ENCODE results near the gene H6PD.
"Not testable (repeated sequence)": the region's sequence is repeated elsewhere in the genome, so short reads cannot be mapped to it uniquely, and the experiment has no call there.

Gene H6PD

DNA sequence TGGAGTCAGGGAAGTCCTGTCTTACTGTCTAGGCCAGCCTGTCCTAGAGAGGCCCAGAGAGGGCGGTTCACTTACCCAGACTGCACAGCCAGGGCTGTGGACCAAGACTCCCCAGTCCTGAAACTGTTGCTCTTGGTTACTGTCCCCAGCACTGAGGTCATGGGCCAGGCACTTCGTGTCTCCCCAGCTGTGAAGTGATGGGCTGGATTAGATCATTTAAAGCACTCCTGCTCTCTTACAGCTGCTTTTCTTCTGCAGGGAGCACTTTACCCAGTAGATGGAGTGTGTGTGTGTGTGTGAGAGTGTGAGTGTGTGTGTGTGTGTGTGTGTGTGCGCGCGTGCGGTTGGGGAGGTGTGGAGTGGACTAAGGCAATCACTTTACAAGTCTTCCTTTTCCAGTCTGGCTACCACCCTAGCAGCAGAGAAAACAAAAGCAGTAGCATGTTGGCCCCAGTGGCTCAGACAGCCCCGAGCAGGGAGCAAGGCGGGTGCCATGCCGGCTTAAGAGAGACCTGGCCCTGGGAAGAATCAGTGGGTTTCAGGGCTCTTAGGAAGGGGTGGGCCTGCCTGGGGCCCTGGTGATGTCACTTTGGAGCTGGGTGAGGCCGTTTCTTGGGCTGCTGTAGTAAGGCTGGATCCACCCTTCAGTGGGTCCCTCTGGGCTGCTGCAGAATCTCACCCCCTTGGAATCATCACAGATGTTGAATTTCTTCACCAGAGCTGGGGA is 60.5 kb downstream of the H6PD start:
- peak overlapping the region; percentile 81 for H3K4me3 ChIP-seq (replicated peaks; ENCODE audit: low read depth, low read length)
- TF ChIP-seq, protein P1, sequence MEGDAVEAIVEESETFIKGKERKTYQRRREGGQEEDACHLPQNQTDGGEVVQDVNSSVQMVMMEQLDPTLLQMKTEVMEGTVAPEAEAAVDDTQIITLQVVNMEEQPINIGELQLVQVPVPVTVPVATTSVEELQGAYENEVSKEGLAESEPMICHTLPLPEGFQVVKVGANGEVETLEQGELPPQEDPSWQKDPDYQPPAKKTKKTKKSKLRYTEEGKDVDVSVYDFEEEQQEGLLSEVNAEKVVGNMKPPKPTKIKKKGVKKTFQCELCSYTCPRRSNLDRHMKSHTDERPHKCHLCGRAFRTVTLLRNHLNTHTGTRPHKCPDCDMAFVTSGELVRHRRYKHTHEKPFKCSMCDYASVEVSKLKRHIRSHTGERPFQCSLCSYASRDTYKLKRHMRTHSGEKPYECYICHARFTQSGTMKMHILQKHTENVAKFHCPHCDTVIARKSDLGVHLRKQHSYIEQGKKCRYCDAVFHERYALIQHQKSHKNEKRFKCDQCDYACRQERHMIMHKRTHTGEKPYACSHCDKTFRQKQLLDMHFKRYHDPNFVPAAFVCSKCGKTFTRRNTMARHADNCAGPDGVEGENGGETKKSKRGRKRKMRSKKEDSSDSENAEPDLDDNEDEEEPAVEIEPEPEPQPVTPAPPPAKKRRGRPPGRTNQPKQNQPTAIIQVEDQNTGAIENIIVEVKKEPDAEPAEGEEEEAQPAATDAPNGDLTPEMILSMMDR (IDR thresholded peaks at IDR 0.05; ENCODE audit: low read depth, low read length, missing control alignments), result peak; percentile 32
- no peak for DNase-seq (ENCODE audit: extremely low read depth, low read depth)

DNA sequence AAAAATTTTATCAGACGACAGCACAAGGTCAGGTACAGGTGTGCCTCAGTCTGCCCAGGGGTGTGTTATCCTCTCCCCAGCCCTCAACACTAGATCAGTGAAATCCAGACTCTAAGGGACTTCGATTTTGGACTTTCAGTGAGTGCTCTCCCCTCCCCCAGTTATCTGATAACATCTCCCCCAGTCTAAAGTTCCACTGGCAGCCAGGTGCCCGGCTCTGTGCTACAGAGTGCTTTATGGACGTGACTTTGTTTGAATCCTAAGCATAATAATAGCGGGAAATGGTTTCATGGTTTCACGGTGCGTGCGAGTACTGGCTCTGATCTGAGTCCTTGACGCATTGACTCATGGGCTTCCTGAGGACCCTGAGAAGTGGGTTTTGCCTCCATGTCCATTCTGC is 61.3 kb downstream of the H6PD start:
- TF ChIP-seq, protein P1 (IDR thresholded peaks at IDR 0.05; ENCODE audit: low read depth, low read length, missing control alignments), result no peak
- no peak overlapping the region for H3K4me3 ChIP-seq (replicated peaks; ENCODE audit: low read depth, low read length)
- DNase-seq (ENCODE audit: extremely low read depth, low read depth), result no peak

DNA sequence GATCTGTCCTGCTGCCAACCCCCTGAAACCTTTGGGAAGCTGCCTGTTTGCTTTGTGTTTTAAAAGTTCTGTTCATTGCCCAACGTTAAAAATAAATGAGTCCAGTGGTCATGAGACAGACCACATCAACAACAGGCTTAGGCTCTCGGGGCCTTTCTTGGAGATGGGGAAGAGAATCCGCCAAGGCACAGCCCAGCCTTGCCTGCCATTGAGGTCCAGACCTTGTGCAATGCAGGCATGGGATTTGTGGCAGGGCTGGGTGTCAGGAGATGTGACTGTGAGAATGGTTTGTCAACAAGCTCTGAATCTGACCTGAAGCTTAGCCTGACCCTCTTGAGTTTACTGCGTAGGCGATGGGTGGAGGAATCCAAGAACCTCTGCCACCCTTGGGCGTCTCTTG is 62.3 kb downstream of the H6PD start:
- TF ChIP-seq, protein P1 (IDR thresholded peaks at IDR 0.05; ENCODE audit: low read depth, low read length, missing control alignments), result no peak

DNA sequence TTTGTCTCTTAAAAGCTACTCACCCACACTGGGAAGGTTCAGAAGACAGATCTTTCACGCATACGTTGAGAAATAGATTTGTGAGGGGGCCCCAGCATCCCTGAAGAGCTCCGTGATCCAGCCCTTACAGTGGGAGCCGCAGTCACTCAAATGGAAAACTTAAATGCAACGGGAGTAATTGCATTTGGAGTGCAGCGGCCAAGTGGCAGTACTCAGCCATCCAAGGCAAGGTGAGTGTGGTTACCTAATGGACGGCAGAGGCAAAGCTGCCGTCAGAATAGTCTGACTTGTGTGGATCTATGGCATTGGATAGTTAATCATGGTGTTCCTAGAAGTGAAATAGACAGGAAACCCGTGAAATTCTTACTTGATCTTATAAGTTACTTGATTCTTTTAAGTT is 63.3 kb downstream of the H6PD start:
- no peak for DNase-seq (ENCODE audit: extremely low read depth, low read depth)
- H3K4me3 ChIP-seq (replicated peaks; ENCODE audit: low read depth, low read length), result no peak overlapping the region
- TF ChIP-seq, protein P1 (IDR thresholded peaks at IDR 0.05; ENCODE audit: low read depth, low read length, missing control alignments), result no peak

More for the DNA sequence above, 62.3 kb downstream of the H6PD start:
- DNase-seq (ENCODE audit: extremely low read depth, low read depth), result no peak
- no peak overlapping the region for H3K4me3 ChIP-seq (replicated peaks; ENCODE audit: low read depth, low read length)

DNA sequence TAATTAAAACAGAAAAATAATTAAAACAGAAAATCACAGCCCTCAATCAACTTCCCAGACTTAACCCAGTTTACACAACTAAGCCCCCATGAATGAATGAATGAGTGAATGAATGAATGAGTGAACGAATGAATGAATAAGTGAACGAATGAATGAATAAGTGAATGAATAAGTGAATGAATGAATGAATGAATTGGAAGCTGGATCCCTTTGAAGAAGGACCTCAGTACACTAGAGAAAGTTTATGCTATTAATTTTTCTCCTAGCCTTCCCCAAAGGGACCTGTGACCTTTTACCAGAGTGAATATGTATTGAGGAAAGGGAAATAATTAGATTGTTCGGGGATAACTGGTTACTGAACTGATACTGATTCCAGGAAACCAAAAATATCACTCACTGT is 63.7 kb downstream of the H6PD start:
- no peak overlapping the region for H3K4me3 ChIP-seq (replicated peaks; ENCODE audit: low read depth, low read length)
- DNase-seq (ENCODE audit: extremely low read depth, low read depth), result no peak
- TF ChIP-seq, protein P1 (IDR thresholded peaks at IDR 0.05; ENCODE audit: low read depth, low read length, missing control alignments), result no peak

DNA sequence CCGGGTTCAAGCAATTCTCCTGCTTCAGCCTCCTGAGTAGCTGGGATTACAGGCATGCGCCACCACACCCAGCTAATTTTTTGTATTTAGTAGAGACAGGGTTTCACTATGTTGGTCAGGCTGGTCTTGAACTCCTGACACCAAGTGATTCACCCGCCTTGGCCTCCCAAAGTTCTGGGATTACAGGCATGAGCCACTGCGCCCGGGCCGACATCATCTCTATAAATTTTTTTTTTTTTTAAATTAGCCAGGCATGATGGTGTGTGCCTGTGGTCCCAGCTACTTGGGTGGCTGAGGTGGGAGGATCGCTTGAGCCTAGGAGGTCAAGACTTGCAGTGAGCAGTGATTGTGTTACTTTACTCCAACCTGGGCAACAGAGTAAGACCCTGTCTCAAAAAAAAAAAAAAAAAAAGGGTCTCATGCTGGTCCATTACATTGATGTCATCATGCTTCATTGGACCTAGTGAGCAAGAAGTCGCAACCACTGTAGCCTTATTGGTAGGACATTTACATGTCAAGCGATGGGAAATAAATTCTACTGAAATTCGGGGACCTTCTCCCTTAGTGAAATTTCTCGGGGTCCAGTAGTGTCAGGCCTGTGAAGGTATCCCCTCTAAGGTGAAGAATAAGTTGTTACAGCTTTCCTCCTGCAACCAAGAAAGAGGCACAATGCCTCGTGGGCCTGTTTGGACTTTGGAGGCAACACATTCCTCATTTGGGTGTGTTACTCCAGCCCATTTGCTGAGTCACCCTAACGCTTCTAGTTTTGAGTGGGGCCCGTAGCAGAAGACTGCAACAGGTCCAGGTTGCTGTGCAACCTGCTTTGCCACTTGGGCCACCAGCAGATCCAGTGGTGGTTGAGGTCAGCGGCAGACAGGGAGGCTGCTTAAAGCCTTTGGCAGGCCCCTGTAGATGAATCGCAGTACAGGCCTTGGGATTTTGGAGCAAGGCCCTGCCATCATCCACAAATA is 65.3 kb downstream of the H6PD start:
- DNase-seq (ENCODE audit: extremely low read depth, low read depth); H3K4me3 ChIP-seq (replicated peaks; ENCODE audit: low read depth, low read length): not testable (repeated sequence)

DNA sequence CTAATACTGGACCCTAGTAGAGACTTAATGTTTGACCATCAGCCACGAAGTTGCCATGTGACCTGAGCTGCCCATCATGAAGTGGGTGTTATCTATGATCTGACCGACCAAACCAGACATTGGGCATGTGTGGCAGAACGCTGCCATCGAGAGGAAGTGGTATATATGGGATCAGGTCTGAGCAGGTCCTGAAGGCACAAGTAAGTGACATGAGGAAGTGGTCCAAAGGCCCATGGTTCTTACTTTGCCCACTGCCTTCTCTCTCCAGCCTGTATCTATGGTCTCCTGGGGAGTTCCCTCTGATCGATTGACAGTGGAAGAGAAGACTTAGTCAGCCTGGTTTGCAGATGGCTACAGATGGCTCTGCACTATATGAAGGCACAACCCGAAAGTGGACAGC is 66.0 kb downstream of the H6PD start:
- DNase-seq (ENCODE audit: extremely low read depth, low read depth), result no peak
- TF ChIP-seq, protein P1 (IDR thresholded peaks at IDR 0.05; ENCODE audit: low read depth, low read length, missing control alignments), result no peak
- no peak overlapping the region for H3K4me3 ChIP-seq (replicated peaks; ENCODE audit: low read depth, low read length)

All from HFF-Myc (cell line).